SK-N-SH (cell line): ENCODE results near the gene OR51A7. TPM values are rescaled to one million over a fixed set of nuclear protein-coding genes. Genes with fewer than 3 reads are reported as not detected.
"Not testable (repeated sequence)": the region's sequence is repeated elsewhere in the genome, so short reads cannot be mapped to it uniquely, and the experiment has no call there.

ENCODE experiments used
- CTCF ChIA-PET: fragments of 300-600, 350-600 bp; formaldehyde crosslinking; extraction: SDS; loops from one replicate; lab custom pipeline; 2021; lab: Yijun Ruan, JAX
- POLR2A ChIA-PET: fragments of 350-600 bp; sonication (Branson Sonifier 250); formaldehyde crosslinking; extraction: SDS; loops from one replicate; lab custom pipeline; 2020; ENCODE audit warnings: antibody characterized with exemption, inconsistent platforms; lab: Yijun Ruan, JAX
- DNase-seq: peaks from one replicate; pipeline ENCODE4 v3.0.0; 2012
- H2AFZ ChIP-seq: fragments of 200-600 bp; sonication (generic); 2 replicates; pipeline ENCODE4 v1.8.1; 2016; ENCODE audit warnings: antibody characterized with exemption, mild to moderate bottlenecking, low read depth
- H3F3A ChIP-seq: fragments of 200-600 bp; sonication (generic); replicated peaks from 2 replicates; pipeline ENCODE3; 2016; ENCODE audit warnings: antibody characterized with exemption, mild to moderate bottlenecking; ENCODE audit not compliant: insufficient read depth
- H3K27ac ChIP-seq, 2 experiments: fragments of 200-500 bp in 1 of 2; fragments of 200-600 bp in 1 of 2; sonication (Bioruptor generic) in 1 of 2; sonication (generic), shearing (Covaris generic) in 1 of 2; 2 replicates each; pipeline versions ENCODE4 v1.5.1 to v1.6.1; 2014 to 2016; ENCODE audit warnings: low read depth in 2 of 2, inconsistent platforms in 1 of 2, low read length in 1 of 2, mild to moderate bottlenecking in 1 of 2, mixed read lengths in 1 of 2
- H3K27me3 ChIP-seq: fragments of 200-600 bp; sonication (generic), shearing (Covaris generic); 2 replicates; pipeline ENCODE4 v1.6.1; 2016; ENCODE audit warnings: mixed run types; ENCODE audit not compliant: insufficient read depth
- H3K36me3 ChIP-seq, 2 experiments: fragments of 200-500 bp in 1 of 2; fragments of 200-600 bp in 1 of 2; sonication (Bioruptor generic) in 1 of 2; sonication (generic) in 1 of 2; replicated peaks in 1 of 2; 2 replicates each; pipeline versions ENCODE3 to v1.5.1; 2014 to 2016; ENCODE audit warnings: low read length in 1 of 2, mild to moderate bottlenecking in 1 of 2; ENCODE audit not compliant: insufficient read depth in 2 of 2, control insufficient read depth in 1 of 2
- H3K4me1 ChIP-seq, 2 experiments: fragments of 200-500 bp in 1 of 2; fragments of 200-600 bp in 1 of 2; sonication (Bioruptor generic) in 1 of 2; sonication (generic), shearing (Covaris generic) in 1 of 2; 2 replicates each; pipeline versions ENCODE4 v1.5.1 to v1.6.1; 2014 to 2016; ENCODE audit warnings: low read depth in 1 of 2, low read length in 1 of 2, mixed run types in 1 of 2; ENCODE audit not compliant: insufficient read depth in 2 of 2, control insufficient read depth in 1 of 2
- H3K4me2 ChIP-seq: fragments of 200-600 bp; sonication (generic), shearing (Covaris generic); 2 replicates; pipeline ENCODE4 v1.6.1; 2017; ENCODE audit warnings: mixed run types
- H3K4me3 ChIP-seq, 2 experiments: fragments of 200-500 bp in 1 of 2; fragments of 200-600 bp in 1 of 2; sonication (Bioruptor generic) in 1 of 2; sonication (generic), shearing (Covaris generic) in 1 of 2; 2 replicates each; pipeline versions ENCODE4 v1.5.1 to v1.8.1; 2014 to 2016; ENCODE audit warnings: low read depth in 2 of 2, inconsistent platforms in 1 of 2, low read length in 1 of 2, mild to moderate bottlenecking in 1 of 2, mixed read lengths in 1 of 2, moderate library complexity in 1 of 2
- H3K79me2 ChIP-seq: fragments of 200-600 bp; sonication (generic); 2 replicates; pipeline ENCODE4 v1.8.1; 2017; ENCODE audit warnings: mild to moderate bottlenecking; ENCODE audit not compliant: insufficient read depth
- H3K9ac ChIP-seq: fragments of 200-600 bp; sonication (generic); 2 replicates; pipeline ENCODE4 v1.6.1; 2017; ENCODE audit warnings: mixed run types
- H3K9me2 ChIP-seq: fragments of 200-600 bp; sonication (generic); 2 replicates; pipeline ENCODE4 v1.6.1; 2017; ENCODE audit warnings: mixed run types
- H3K9me3 ChIP-seq: fragments of 200-600 bp; sonication (generic); 2 replicates; pipeline ENCODE4 v1.6.1; 2017; ENCODE audit warnings: mixed run types, mild to moderate bottlenecking, moderate library complexity
- H4K20me1 ChIP-seq: fragments of 200-600 bp; sonication (generic); 2 replicates; pipeline ENCODE4 v1.6.1; 2017; ENCODE audit warnings: mild to moderate bottlenecking, mixed run types; ENCODE audit not compliant: insufficient read depth
- CHD2 ChIP-seq: fragments of 150-350 bp; IDR thresholded peaks from 2 replicates; pipeline ENCODE4 v1.6.1; 2018; ENCODE audit warnings: low read length; ENCODE audit not compliant: partially characterized antibody
- ELF1 ChIP-seq: IDR thresholded peaks from 2 replicates; pipeline ENCODE4 v1.4.0; 2012
- EP300 ChIP-seq, 2 experiments: IDR thresholded peaks; 2 replicates each; pipeline versions ENCODE4 v1.4.0 to v1.6.1; 2012; ENCODE audit warnings: borderline replicate concordance in 1 of 2, low read depth in 1 of 2, low read length in 1 of 2
- EZH2phosphoT487 ChIP-seq: fragments of 200-600 bp; sonication (generic); IDR thresholded peaks from 2 replicates; pipeline ENCODE4 v1.6.1; 2017; ENCODE audit warnings: low read depth, mixed run types, mild to moderate bottlenecking, antibody characterized with exemption, moderate library complexity, borderline replicate concordance
- FOSL2 ChIP-seq: IDR thresholded peaks from 2 replicates; pipeline ENCODE4 v1.4.0; 2012; ENCODE audit warnings: low read depth, mild to moderate bottlenecking, moderate library complexity, borderline replicate concordance
- FOXJ3 ChIP-seq: sonication (generic); formaldehyde crosslinking; IDR thresholded peaks from 2 replicates; pipeline ENCODE4 v1.5.1; 2020; ENCODE audit warnings: mild to moderate bottlenecking, missing genetic modification reagents
- FOXM1 ChIP-seq: IDR thresholded peaks from 2 replicates; pipeline ENCODE4 v1.4.0; 2012; ENCODE audit warnings: low read depth, mild to moderate bottlenecking
- MEF2A ChIP-seq: IDR thresholded peaks from 2 replicates; pipeline ENCODE4 v1.4.0; 2012; ENCODE audit warnings: low read depth, borderline replicate concordance
- MXI1 ChIP-seq: IDR thresholded peaks from 2 replicates; pipeline ENCODE4 v1.6.1; 2012; ENCODE audit warnings: mild to moderate bottlenecking, low read depth, low read length, improper control_type of control experiment
- NFIC ChIP-seq: IDR thresholded peaks from 2 replicates; pipeline ENCODE4 v1.4.0; 2012; ENCODE audit warnings: borderline replicate concordance
- SIN3A ChIP-seq: IDR thresholded peaks from 2 replicates; pipeline ENCODE4 v1.6.1; 2012; ENCODE audit warnings: low read depth, mild to moderate bottlenecking, low read length, moderate library complexity, borderline replicate concordance
- SMC3 ChIP-seq: IDR thresholded peaks from 2 replicates; pipeline ENCODE4 v1.6.1; 2012; ENCODE audit warnings: low read depth, low read length, improper control_type of control experiment
- TEAD4 ChIP-seq: IDR thresholded peaks from 2 replicates; pipeline ENCODE4 v1.4.0; 2012; ENCODE audit warnings: mild to moderate bottlenecking, borderline replicate concordance; ENCODE audit not compliant: insufficient read depth
- USF2 ChIP-seq: fragments of 150-350 bp; IDR thresholded peaks from 2 replicates; pipeline ENCODE4 v1.6.1; 2017; ENCODE audit warnings: antibody characterized with exemption, low read length, low read depth, borderline replicate concordance
- WGBS: methylation state at CpG from one replicate; pipeline ENCODE4 v1.1.6; 2017; ENCODE audit warnings: low lambda C conversion rate; 5-methylcytosine and 5-hydroxymethylcytosine counted together
- polyA plus RNA-seq, 3 experiments: library from polyadenylated mRNA; depleted of rRNA; stranded (reverse); fragments of >200 nt; gene quantifications; 2 replicates each; pipeline ENCODE4 v1.2.3, GENCODE V29; 2012
- TF ChIP-seq, protein P1 (sequence below): IDR thresholded peaks from 2 replicates; pipeline ENCODE4 v1.4.0; 2012; ENCODE audit warnings: low read depth
- TF ChIP-seq, protein P2 (sequence below): IDR thresholded peaks from 2 replicates; pipeline ENCODE4 v1.4.0; 2012; ENCODE audit warnings: low read depth, borderline replicate concordance

The OR51A7 gene, protein sequence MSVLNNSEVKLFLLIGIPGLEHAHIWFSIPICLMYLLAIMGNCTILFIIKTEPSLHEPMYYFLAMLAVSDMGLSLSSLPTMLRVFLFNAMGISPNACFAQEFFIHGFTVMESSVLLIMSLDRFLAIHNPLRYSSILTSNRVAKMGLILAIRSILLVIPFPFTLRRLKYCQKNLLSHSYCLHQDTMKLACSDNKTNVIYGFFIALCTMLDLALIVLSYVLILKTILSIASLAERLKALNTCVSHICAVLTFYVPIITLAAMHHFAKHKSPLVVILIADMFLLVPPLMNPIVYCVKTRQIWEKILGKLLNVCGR
- not detected in 2 replicates for polyA plus RNA-seq (2012; rRNA removed)
- polyA plus RNA-seq (2012; cell fraction: cytosol; rRNA removed): not detected in 2 replicates
- not detected in 2 replicates for polyA plus RNA-seq (2012; cell fraction: nucleus; rRNA removed)

- CTCF ChIA-PET: no interaction called here
- Histone ChIP-seq H3K9me3 (no peaks in the 10 kb centered on the region), H3K4me3 (no peak within 1 kb of the TSS), H3F3A (no peaks in the 10 kb centered on the region), H3K27me3 (no peaks in the 10 kb centered on the region), H4K20me1 (no peaks in the 10 kb centered on the region), H3K4me1 (no peaks in the 10 kb centered on the region), H3K79me2 (no peaks in the 10 kb centered on the region), H3K4me2 (no peak within 1 kb of the TSS), H3K36me3 (no peaks in the 10 kb centered on the region), H3K27ac (no peak within 1 kb of the TSS), H3K9me2 (no peaks in the 10 kb centered on the region), H3K9ac (no peak within 1 kb of the TSS), H2AFZ (no peak within 1 kb of the TSS)
- no peak for TF ChIP-seq TEAD4
- TF ChIP-seq MEF2A: no peak
- TF ChIP-seq, protein P1, sequence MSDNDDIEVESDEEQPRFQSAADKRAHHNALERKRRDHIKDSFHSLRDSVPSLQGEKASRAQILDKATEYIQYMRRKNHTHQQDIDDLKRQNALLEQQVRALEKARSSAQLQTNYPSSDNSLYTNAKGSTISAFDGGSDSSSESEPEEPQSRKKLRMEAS: no peak
- TF ChIP-seq SMC3: no peak
- TF ChIP-seq MXI1: no peak
- POLR2A ChIA-PET: no interaction called here
- no peak for DNase-seq
These were observed at the start of gene OR51A7 for GRCh38 chr11:4903484-4903883. Gene OR51A7, plus strand, starts transcription at chr11:4903783. Its CDS starts 3,587 bp downstream, at chr11:4907370.

- H3K36me3 ChIP-seq, H3K4me2 ChIP-seq, H3K9me3 ChIP-seq, H2AFZ ChIP-seq, H3F3A ChIP-seq, H3K27ac ChIP-seq, H3K4me1 ChIP-seq, H3K4me3 ChIP-seq, POLR2A ChIA-PET, H3K9me2 ChIP-seq, H3K79me2 ChIP-seq, DNase-seq, H4K20me1 ChIP-seq, CTCF ChIA-PET, H3K27me3 ChIP-seq, H3K9ac ChIP-seq: not testable (repeated sequence)
- WGBS: 10% methylated on average over 2 of the region's 7 CpGs
These were observed 49.3 kb upstream of the OR51A7 start for GRCh38 chr11:4854286-4854685.

DNA sequence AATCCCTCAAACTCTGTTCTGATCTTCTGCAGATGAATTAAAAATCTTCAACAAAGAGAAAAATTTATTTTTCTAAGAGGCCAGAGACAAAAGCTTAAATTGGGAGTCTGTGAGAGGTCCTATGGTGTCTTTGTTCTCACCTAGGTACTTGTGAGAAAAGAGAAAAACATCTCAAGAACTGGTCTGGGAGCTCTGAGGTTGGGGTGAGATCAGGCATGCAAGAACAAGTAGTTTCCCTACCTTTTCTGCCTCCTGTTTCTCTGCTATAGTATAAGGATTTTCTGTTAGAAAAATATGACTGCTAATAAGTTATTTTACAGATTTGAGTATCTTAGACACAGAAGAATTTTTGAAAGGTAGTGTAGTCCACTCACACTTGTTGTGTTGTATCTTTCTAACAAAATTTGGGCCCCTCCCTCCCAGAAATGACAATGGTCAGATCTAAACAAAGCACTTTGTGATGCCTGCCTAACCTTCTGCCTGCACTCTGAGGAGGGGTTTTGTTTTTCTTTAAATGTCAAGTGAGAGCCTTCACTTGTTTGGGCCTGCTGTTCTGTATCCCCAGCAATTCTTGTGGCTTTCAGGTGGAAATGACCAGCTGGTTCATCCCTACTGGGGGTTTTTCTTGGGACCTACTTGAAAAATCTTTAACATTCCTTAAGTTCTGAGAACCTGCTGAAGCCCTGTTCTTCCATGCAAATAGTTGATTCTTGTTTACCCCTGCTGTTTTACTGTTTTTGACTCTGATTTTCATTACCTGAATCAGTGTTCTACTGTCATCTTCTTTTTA lies 40.9 kb upstream of the OR51A7 start:
- no peak overlapping the region for H2AFZ ChIP-seq
- no peak for DNase-seq
- H3K9me3 ChIP-seq: no peaks in the 10 kb centered on the region
- H3K27ac ChIP-seq: no peak overlapping the region
- no peak overlapping the region for H3K4me3 ChIP-seq
- no peaks in the 10 kb centered on the region for H3K4me1 ChIP-seq
- POLR2A ChIA-PET: no interaction called here
- no peak overlapping the region for H3K9ac ChIP-seq
- H3K79me2 ChIP-seq: no peaks in the 10 kb centered on the region
- H3K4me2 ChIP-seq: no peak overlapping the region
- H3K27me3 ChIP-seq: no peaks in the 10 kb centered on the region
- H4K20me1 ChIP-seq: no peaks in the 10 kb centered on the region
- H3K9me2 ChIP-seq: no peaks in the 10 kb centered on the region
- CTCF ChIA-PET: no interaction called here
- H3F3A ChIP-seq: no peaks in the 10 kb centered on the region
- H3K36me3 ChIP-seq: no peaks in the 10 kb centered on the region
- TF ChIP-seq CHD2 (no peak), USF2 (no peak), FOXM1 (no peak), EP300 (IDR thresholded peaks at IDR 0.05; ENCODE audit: borderline replicate concordance in 1 of 2, low read depth in 1 of 2, low read length in 1 of 2) (no peak), FOSL2 (no peak), MXI1 (no peak), FOXJ3 (CRISPR knock-in tag) (no peak), MEF2A (no peak), SIN3A (no peak), ELF1 (no peak), NFIC (no peak), EZH2phosphoT487 (no peak)
- TF ChIP-seq, protein P1: no peak
- TF ChIP-seq, protein P2, sequence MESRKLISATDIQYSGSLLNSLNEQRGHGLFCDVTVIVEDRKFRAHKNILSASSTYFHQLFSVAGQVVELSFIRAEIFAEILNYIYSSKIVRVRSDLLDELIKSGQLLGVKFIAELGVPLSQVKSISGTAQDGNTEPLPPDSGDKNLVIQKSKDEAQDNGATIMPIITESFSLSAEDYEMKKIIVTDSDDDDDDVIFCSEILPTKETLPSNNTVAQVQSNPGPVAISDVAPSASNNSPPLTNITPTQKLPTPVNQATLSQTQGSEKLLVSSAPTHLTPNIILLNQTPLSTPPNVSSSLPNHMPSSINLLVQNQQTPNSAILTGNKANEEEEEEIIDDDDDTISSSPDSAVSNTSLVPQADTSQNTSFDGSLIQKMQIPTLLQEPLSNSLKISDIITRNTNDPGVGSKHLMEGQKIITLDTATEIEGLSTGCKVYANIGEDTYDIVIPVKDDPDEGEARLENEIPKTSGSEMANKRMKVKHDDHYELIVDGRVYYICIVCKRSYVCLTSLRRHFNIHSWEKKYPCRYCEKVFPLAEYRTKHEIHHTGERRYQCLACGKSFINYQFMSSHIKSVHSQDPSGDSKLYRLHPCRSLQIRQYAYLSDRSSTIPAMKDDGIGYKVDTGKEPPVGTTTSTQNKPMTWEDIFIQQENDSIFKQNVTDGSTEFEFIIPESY: no peak
